Endothelial cell of umbilical vein (primary cell): Measurements from ENCODE around the gene SCAANT1. TPM values are rescaled to one million over a fixed set of nuclear protein-coding genes. Genes with fewer than 3 reads are reported as not detected.

Experiments used
- BruUV-seq: library from RNA; stranded (reverse); fragments of 400-500 nt; replicated peaks from 2 replicates; lab custom pipeline; 2021; lab: Mats Ljungman, UMichigan
- CTCF ChIA-PET: fragments of 300-600, 350-600 bp; sonication (Branson Sonifier 250); formaldehyde crosslinking; loops from one replicate; lab custom pipeline; 2021; ENCODE audit warnings: antibody characterized with exemption, inconsistent platforms; lab: Charles Lee
- POLR2A ChIA-PET: fragments of 300-600, 350-600 bp; sonication (Branson Sonifier 250); formaldehyde crosslinking; loops from one replicate; lab custom pipeline; 2021; ENCODE audit warnings: antibody characterized with exemption, inconsistent platforms; lab: Charles Lee
- DNase-seq: peaks from one replicate; pipeline ENCODE4 v3.0.0-alpha.2; 2011; ENCODE audit warnings: low read depth, low spot score
- FAIRE-seq: peaks from 2 replicates; lab custom pipeline; 2011; peaks lifted over from hg19 to GRCh38; lab: Jason Lieb, UNC
- H2AFZ ChIP-seq: 2 replicates; pipeline ENCODE4 v1.6.0; 2012; ENCODE audit warnings: low read depth, low read length, control low read depth, inconsistent platforms
- H3K27ac ChIP-seq: 2 replicates; pipeline ENCODE4 v1.5.1; 2011; ENCODE audit warnings: low read depth, mild to moderate bottlenecking, control low read depth, low read length, moderate library complexity; ENCODE audit not compliant: insufficient read depth
- H3K27me3 ChIP-seq, 2 experiments: 2 replicates each; pipeline versions ENCODE4 v1.6.0 to v1.6.1; 2011; ENCODE audit warnings: low read length in 2 of 2, mixed read lengths in 1 of 2; ENCODE audit not compliant: control insufficient read depth in 2 of 2, insufficient read depth in 2 of 2
- H3K36me3 ChIP-seq, 2 experiments: 2 replicates in 1 of 2; 3 replicates in 1 of 2; pipeline ENCODE4 v1.5.1; 2011; ENCODE audit warnings: low read length in 2 of 2, mild to moderate bottlenecking in 1 of 2, moderate library complexity in 1 of 2; ENCODE audit not compliant: control insufficient read depth in 2 of 2, insufficient read depth in 2 of 2; ENCODE audit errors: extremely low read depth in 1 of 2
- H3K4me1 ChIP-seq: 3 replicates; pipeline ENCODE4 v1.5.1; 2011; ENCODE audit warnings: mild to moderate bottlenecking, low read length; ENCODE audit not compliant: control insufficient read depth, insufficient read depth; ENCODE audit errors: extremely low read depth
- H3K4me2 ChIP-seq: 2 replicates; pipeline ENCODE4 v1.6.1; 2011; ENCODE audit warnings: low read length, control low read depth, mixed read lengths; ENCODE audit not compliant: insufficient read depth
- H3K4me3 ChIP-seq, 3 experiments: fragments of 200-600 bp in 1 of 3; sonication (generic), shearing (Covaris generic) in 1 of 3; replicated peaks in 1 of 3; 2 replicates each; pipeline ENCODE4 v1.5.1; 2011 to 2016; ENCODE audit warnings: control low read depth in 3 of 3, low read length in 3 of 3, mild to moderate bottlenecking in 2 of 3, inconsistent platforms in 1 of 3, low read depth in 1 of 3, moderate library complexity in 1 of 3; ENCODE audit not compliant: insufficient read depth in 1 of 3
- H3K79me2 ChIP-seq: 2 replicates; pipeline ENCODE4 v1.6.0; 2012; ENCODE audit warnings: low read length, inconsistent platforms; ENCODE audit not compliant: control insufficient read depth, insufficient read depth
- H3K9ac ChIP-seq: replicated peaks from 2 replicates; pipeline ENCODE3; 2011; ENCODE audit warnings: low read length, control low read depth; ENCODE audit not compliant: insufficient read depth; ENCODE audit errors: extremely low read depth
- H3K9me1 ChIP-seq: replicated peaks from 3 replicates; pipeline ENCODE4 v1.6.0; 2011; ENCODE audit warnings: mild to moderate bottlenecking, low read length; ENCODE audit not compliant: control insufficient read depth, insufficient read depth; ENCODE audit errors: extremely low read depth
- H3K9me3 ChIP-seq: replicated peaks from 2 replicates; pipeline ENCODE4 v1.5.1; 2012; ENCODE audit warnings: low read length, inconsistent platforms; ENCODE audit not compliant: control insufficient read depth, insufficient read depth
- H4K20me1 ChIP-seq: replicated peaks from 2 replicates; pipeline ENCODE3; 2011; ENCODE audit warnings: mild to moderate bottlenecking, low read length; ENCODE audit not compliant: control insufficient read depth, insufficient read depth; ENCODE audit errors: extremely low read depth
- CTCF ChIP-seq, 2 donors: IDR thresholded peaks; 1 replicate in 1 of 2; 2 replicates in 1 of 2; pipeline ENCODE4 v1.5.1; 2011; ENCODE audit warnings: low read length in 2 of 2, mild to moderate bottlenecking in 2 of 2, moderate library complexity in 2 of 2, control low read depth in 1 of 2, inconsistent platforms in 1 of 2, low read depth in 1 of 2; ENCODE audit not compliant: insufficient read depth in 1 of 2; ENCODE audit errors: extremely low read depth in 1 of 2
- EZH2 ChIP-seq: IDR thresholded peaks from 2 replicates; pipeline ENCODE4 v1.6.1; 2012; ENCODE audit warnings: borderline replicate concordance, low read depth, mild to moderate bottlenecking, moderate library complexity, low read length, inconsistent platforms; ENCODE audit not compliant: severe bottlenecking
- FOS ChIP-seq: IDR thresholded peaks from 2 replicates; pipeline ENCODE4 v1.6.1; 2011; ENCODE audit warnings: mild to moderate bottlenecking, low read length, moderate library complexity, borderline replicate concordance; ENCODE audit not compliant: insufficient read depth
- GATA2 ChIP-seq: IDR thresholded peaks from 2 replicates; pipeline ENCODE4 v1.7.0; 2011; ENCODE audit warnings: low read depth, mild to moderate bottlenecking, moderate library complexity, mixed read lengths, low read length; ENCODE audit not compliant: insufficient read length, insufficient read depth
- JUN ChIP-seq: IDR thresholded peaks from 2 replicates; pipeline ENCODE4 v1.6.1; 2011; ENCODE audit warnings: borderline replicate concordance, low read depth; ENCODE audit not compliant: insufficient read length, insufficient read depth
- MAX ChIP-seq: IDR thresholded peaks from 2 replicates; pipeline ENCODE4 v1.6.1; 2011; ENCODE audit not compliant: insufficient read depth, insufficient read length
- MYC ChIP-seq: IDR thresholded peaks from one replicate; pipeline ENCODE4 v1.6.1; 2011; ENCODE audit warnings: mild to moderate bottlenecking, low read depth, low read length
- POLR2A ChIP-seq: IDR thresholded peaks from 2 replicates; pipeline ENCODE4 v1.6.1; 2012; ENCODE audit warnings: low read depth, mild to moderate bottlenecking, control low read depth, low read length
- POLR2AphosphoS5 ChIP-seq: IDR thresholded peaks from 2 replicates; pipeline ENCODE4 v1.6.1; 2012; ENCODE audit warnings: low read depth, mild to moderate bottlenecking, control low read depth, low read length, moderate library complexity; ENCODE audit not compliant: insufficient read depth
- dilution Hi-C: fragments of 300-500 bp; cut with MboI; formaldehyde crosslinking; loops from one replicate; pipeline ENCODE4 v1.15.0; 2019; ENCODE audit warnings: low sequenced_read_pairs; ENCODE audit not compliant: extremely low pct_ligation_motif_present
- intact Hi-C: fragments of 100-400 bp; cut with micrococcal nuclease; formaldehyde crosslinking; loops from one replicate; pipeline ENCODE4 v1.10.0; 2022
- polyA plus RNA-seq, 4 experiments: library from polyadenylated mRNA; depleted of rRNA in 3 of 4; stranded (reverse) in 3 of 4; unstranded in 1 of 4; fragments of >200 nt; gene quantifications; 2 replicates each; pipeline versions ENCODE4 v1.2.1 to v1.2.3, GENCODE V29; 2011 to 2012; ENCODE audit warnings: missing spikeins in 1 of 4
- total RNA-seq: library from RNA; stranded (reverse); gene quantifications from 2 replicates; pipeline ENCODE4 v1.2.3, GENCODE V29; 2021

The SCAANT1 gene
- total and polyA plus RNA-seq, 2 donors (not counting 3 experiments of a cell fraction or from before 2014, with no cell fraction given), result not detected

- H3K4me1 ChIP-seq, result no peaks in the 10 kb centered on the region
- peaks cover 0 to 2% of the 10 kb centered on the region in 2 experiments for H3K36me3 ChIP-seq
- DNase-seq (no peak), FAIRE-seq (no peak)
- no peak overlapping the region for H2AFZ ChIP-seq
- no TSS peak for BruUV-seq
- intact Hi-C loops (no loop called here), dilution Hi-C loops (no loop called here)
- no peak overlapping the region for H3K4me3 ChIP-seq
- H4K20me1 ChIP-seq, result no peaks in the 10 kb centered on the region
- H3K9ac ChIP-seq, result no peak overlapping the region
- no peak overlapping the region for H3K4me2 ChIP-seq
- TF ChIP-seq EZH2, result no peak
- TF ChIP-seq POLR2AphosphoS5, result no peak
- TF ChIP-seq MYC, result no peak
- TF ChIP-seq CTCF (IDR thresholded peaks at IDR 0.05; ENCODE audit: extremely low read depth in 1 of 2, insufficient read depth in 1 of 2, low read depth in 1 of 2, low read length in 2 of 2), result no peak
- TF ChIP-seq MAX, result no peak
- no peak for TF ChIP-seq POLR2A
- TF ChIP-seq GATA2, result no peak
- no peak for TF ChIP-seq FOS
- TF ChIP-seq JUN, result no peak
- POLR2A ChIA-PET, result no interaction called here
- no peaks in the 10 kb centered on the region for H3K9me1 ChIP-seq
- CTCF ChIA-PET, result interaction anchor here (3.2 kb wide), 1 partner anchor 11 kb away, joined by 7 read pairs; no protein-coding TSS in a partner anchor
- no peaks in the 10 kb centered on the region for H3K9me3 ChIP-seq
- H3K27me3 ChIP-seq, result no peaks in the 10 kb centered on the region
- peaks cover 41% of the 10 kb centered on the region for H3K79me2 ChIP-seq
- no peak overlapping the region for H3K27ac ChIP-seq
Observed at GRCh38 chr3:63947594-63947993, 35.4 kb upstream of the SCAANT1 start.
